Caco-2 (cell line): Measurements from ENCODE around the gene RUSC2. TPM values are rescaled to one million over a fixed set of nuclear protein-coding genes. Genes with fewer than 3 reads are reported as not detected.
"Not testable (repeated sequence)": the region's sequence is repeated elsewhere in the genome, so short reads cannot be mapped to it uniquely, and the experiment has no call there.

ENCODE experiments used
- BruUV-seq: library from RNA; stranded (reverse); fragments of 400-500 nt; replicated peaks from 2 replicates; lab custom pipeline; 2021; lab: Mats Ljungman, UMichigan
- CTCF ChIA-PET: fragments of 300-600 bp; sonication (Branson Sonifier 250); formaldehyde crosslinking; loops from one replicate; lab custom pipeline; 2022; ENCODE audit warnings: antibody characterized with exemption; lab: Charles Lee
- POLR2A ChIA-PET: fragments of 300-600 bp; sonication (Branson Sonifier 250); formaldehyde crosslinking; loops from one replicate; lab custom pipeline; 2022; ENCODE audit warnings: antibody characterized with exemption; lab: Charles Lee
- DNase-seq, 2 experiments: peaks; one replicate each; pipeline versions ENCODE4 v3.0.0 to v3.0.0-alpha.2; 2020 to 2022
- H3K27me3 ChIP-seq: replicated peaks from 2 replicates; pipeline ENCODE4 v1.6.0; 2011; ENCODE audit warnings: low read length; ENCODE audit not compliant: control insufficient read depth, insufficient read depth
- H3K36me3 ChIP-seq: 2 replicates; pipeline ENCODE4 v1.5.1; 2011; ENCODE audit warnings: low read length; ENCODE audit not compliant: control insufficient read depth, insufficient read depth
- H3K4me1 ChIP-seq: fragments of 250-450 bp; sonication (Bioruptor Pico); 2 replicates; pipeline ENCODE4 v1.5.1; 2020; ENCODE audit warnings: mild to moderate bottlenecking
- H3K4me3 ChIP-seq: 2 replicates; pipeline ENCODE4 v1.5.1; 2011; ENCODE audit warnings: low read depth, mild to moderate bottlenecking, control low read depth, low read length
- H3K9me3 ChIP-seq: fragments of 250-450 bp; sonication (Bioruptor Pico); 2 replicates; pipeline ENCODE4 v1.5.1; 2020; ENCODE audit warnings: mild to moderate bottlenecking, moderate library complexity
- H3K27ac Mint-ChIP-seq: one replicate; pipeline ENCODE4 v1.8.0; 2022; ENCODE audit warnings: mixed read lengths; ENCODE audit not compliant: unreplicated experiment
- H3K27me3 Mint-ChIP-seq: one replicate; pipeline ENCODE4 v1.8.0; 2022; ENCODE audit warnings: mixed read lengths; ENCODE audit not compliant: insufficient read depth, unreplicated experiment
- H3K36me3 Mint-ChIP-seq: one replicate; pipeline ENCODE4 v1.8.0; 2022; ENCODE audit warnings: mild to moderate bottlenecking, mixed read lengths; ENCODE audit not compliant: insufficient read depth, unreplicated experiment
- H3K4me1 Mint-ChIP-seq: one replicate; pipeline ENCODE4 v1.8.0; 2022; ENCODE audit warnings: low read depth, mixed read lengths; ENCODE audit not compliant: unreplicated experiment
- H3K4me3 Mint-ChIP-seq: one replicate; pipeline ENCODE4 v1.8.0; 2022; ENCODE audit warnings: mild to moderate bottlenecking, moderate library complexity, mixed read lengths; ENCODE audit not compliant: unreplicated experiment
- H3K9me3 Mint-ChIP-seq: one replicate; pipeline ENCODE4 v1.8.0; 2022; ENCODE audit warnings: mixed read lengths; ENCODE audit not compliant: unreplicated experiment
- intact Hi-C: fragments of 100-400 bp; cut with micrococcal nuclease; formaldehyde crosslinking; loops from one replicate; pipeline ENCODE4 v1.10.0; 2022; ENCODE audit not compliant: unreplicated experiment
- total RNA-seq: library from RNA; stranded (reverse); gene quantifications from 2 replicates; pipeline ENCODE4 v1.2.3, GENCODE V29; 2022
- TF ChIP-seq, protein P1 (sequence below), 2 experiments: fragments of 200-600 bp in 1 of 2; IDR thresholded peaks; 1 replicate in 1 of 2; 2 replicates in 1 of 2; pipeline versions ENCODE4 v1.5.1 to v1.8.0; 2011 to 2022; ENCODE audit warnings: antibody characterized with exemption in 1 of 2, control low read depth in 1 of 2, inconsistent platforms in 1 of 2, low read depth in 1 of 2, low read length in 1 of 2, mild to moderate bottlenecking in 1 of 2, moderate library complexity in 1 of 2; ENCODE audit not compliant: insufficient read depth in 1 of 2, severe bottlenecking in 1 of 2, unreplicated experiment in 1 of 2

Gene RUSC2
- total RNA-seq, 1 experiment from 2014 or later: 13.0 TPM

DNA sequence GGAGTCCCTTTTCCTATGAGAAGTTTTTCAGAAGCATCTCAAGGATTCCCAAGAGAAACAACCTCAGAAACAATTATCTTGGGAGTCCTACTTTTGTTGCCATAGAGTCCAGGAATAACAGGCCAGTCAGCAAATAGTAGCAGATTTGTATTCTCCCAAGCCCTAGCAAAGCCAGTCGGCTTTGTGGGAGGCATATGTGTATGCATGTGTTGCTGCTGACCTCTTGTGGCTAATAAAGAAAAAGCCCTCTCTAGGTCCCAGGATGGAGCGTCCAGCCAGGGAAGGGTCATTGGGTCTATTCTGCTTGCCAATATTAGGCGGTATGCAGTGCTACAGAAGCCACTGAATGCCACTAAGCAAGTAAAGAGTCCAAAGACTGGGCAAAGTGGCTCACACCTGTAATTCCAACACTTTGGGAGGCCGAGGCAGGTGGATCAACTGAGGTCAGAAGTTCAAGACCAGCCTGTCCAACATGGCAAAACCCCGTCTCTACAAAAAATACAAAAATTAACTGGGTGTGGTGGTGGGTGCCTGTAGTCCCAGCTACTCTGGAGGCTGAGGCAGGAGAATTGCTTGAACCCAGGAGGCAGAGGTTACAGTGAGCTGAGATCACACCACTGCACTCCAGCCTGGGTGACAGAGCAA, 12.6 kb upstream of the RUSC2 start:
- H3K9me3 Mint-ChIP-seq, H3K4me1 ChIP-seq: not testable (repeated sequence)

DNA sequence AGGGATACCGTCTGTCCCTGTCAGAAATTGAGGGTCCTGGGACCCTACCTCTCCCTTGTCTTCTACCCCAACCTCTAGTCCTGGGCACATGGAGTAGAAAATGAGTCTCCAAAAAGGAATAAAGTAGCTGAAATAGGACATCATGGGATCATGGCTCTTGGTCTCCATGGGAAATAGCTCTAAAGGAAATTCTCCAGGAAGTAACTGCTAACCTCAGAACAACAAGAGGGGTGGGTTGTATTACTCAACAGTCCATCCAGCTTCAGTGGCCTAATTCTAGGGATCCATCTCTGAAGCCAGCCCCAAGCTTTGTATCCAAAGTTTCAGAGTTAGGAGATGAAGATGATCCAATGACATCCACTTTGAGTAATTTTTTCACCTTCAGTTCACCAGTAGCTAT, 11.0 kb upstream of the RUSC2 start:
- BruUV-seq: no TSS peak
- TF ChIP-seq, protein P1, sequence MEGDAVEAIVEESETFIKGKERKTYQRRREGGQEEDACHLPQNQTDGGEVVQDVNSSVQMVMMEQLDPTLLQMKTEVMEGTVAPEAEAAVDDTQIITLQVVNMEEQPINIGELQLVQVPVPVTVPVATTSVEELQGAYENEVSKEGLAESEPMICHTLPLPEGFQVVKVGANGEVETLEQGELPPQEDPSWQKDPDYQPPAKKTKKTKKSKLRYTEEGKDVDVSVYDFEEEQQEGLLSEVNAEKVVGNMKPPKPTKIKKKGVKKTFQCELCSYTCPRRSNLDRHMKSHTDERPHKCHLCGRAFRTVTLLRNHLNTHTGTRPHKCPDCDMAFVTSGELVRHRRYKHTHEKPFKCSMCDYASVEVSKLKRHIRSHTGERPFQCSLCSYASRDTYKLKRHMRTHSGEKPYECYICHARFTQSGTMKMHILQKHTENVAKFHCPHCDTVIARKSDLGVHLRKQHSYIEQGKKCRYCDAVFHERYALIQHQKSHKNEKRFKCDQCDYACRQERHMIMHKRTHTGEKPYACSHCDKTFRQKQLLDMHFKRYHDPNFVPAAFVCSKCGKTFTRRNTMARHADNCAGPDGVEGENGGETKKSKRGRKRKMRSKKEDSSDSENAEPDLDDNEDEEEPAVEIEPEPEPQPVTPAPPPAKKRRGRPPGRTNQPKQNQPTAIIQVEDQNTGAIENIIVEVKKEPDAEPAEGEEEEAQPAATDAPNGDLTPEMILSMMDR (IDR thresholded peaks at IDR 0.05; ENCODE audit: insufficient read depth in 1 of 2, low read depth in 1 of 2, low read length in 1 of 2, severe bottlenecking in 1 of 2, unreplicated experiment in 1 of 2): no peak
- CTCF ChIA-PET: interaction anchor here (1.0 to 1.6 kb wide), 2 partner anchors 75 to 579 kb away, joined by 3 to 5 read pairs; no protein-coding TSS in a partner anchor
- Mint-ChIP-seq H3K36me3 (no peaks in the 10 kb centered on the region), H3K27ac (no peak overlapping the region), H3K9me3 (no peaks in the 10 kb centered on the region), H3K4me3 (no peak overlapping the region), H3K27me3 (no peaks in the 10 kb centered on the region), H3K4me1 (peaks cover 7% of the 10 kb centered on the region)
- no peaks in the 10 kb centered on the region for H3K36me3 ChIP-seq
- DNase-seq: no peak
- H3K27me3 ChIP-seq: no peaks in the 10 kb centered on the region
- peaks cover 4% of the 10 kb centered on the region; the same call in 1 of the 2 replicates for H3K4me1 ChIP-seq
- H3K4me3 ChIP-seq: no peak overlapping the region
- H3K9me3 ChIP-seq: no peaks in the 10 kb centered on the region
- intact Hi-C loops: no loop called here
- POLR2A ChIA-PET: no interaction called here

More for the DNA sequence above, 12.6 kb upstream of the RUSC2 start:
- H3K4me3 Mint-ChIP-seq, H3K4me3 ChIP-seq, H3K4me1 Mint-ChIP-seq, H3K27me3 ChIP-seq, H3K36me3 Mint-ChIP-seq, H3K36me3 ChIP-seq, H3K27me3 Mint-ChIP-seq, BruUV-seq, POLR2A ChIA-PET, H3K9me3 ChIP-seq: not testable (repeated sequence)
- H3K27ac Mint-ChIP-seq: peak overlapping the region; percentile 24
- peak; percentile 71 to 73 for DNase-seq
- CTCF ChIA-PET: interaction anchor here (0.6 to 1.7 kb wide), 3 partner anchors 218 to 405 kb away, joined by 3 to 5 read pairs (median 5); partner anchors contain the start of gene VCP
- TF ChIP-seq, protein P1 (IDR thresholded peaks at IDR 0.05; ENCODE audit: insufficient read depth in 1 of 2, low read depth in 1 of 2, low read length in 1 of 2, severe bottlenecking in 1 of 2, unreplicated experiment in 1 of 2): peak; percentile 87 to 90
- intact Hi-C loops: loop anchor here (1.0 to 2.0 kb wide), 3 partner anchors 219 to 579 kb away; no protein-coding TSS in a partner anchor

DNA sequence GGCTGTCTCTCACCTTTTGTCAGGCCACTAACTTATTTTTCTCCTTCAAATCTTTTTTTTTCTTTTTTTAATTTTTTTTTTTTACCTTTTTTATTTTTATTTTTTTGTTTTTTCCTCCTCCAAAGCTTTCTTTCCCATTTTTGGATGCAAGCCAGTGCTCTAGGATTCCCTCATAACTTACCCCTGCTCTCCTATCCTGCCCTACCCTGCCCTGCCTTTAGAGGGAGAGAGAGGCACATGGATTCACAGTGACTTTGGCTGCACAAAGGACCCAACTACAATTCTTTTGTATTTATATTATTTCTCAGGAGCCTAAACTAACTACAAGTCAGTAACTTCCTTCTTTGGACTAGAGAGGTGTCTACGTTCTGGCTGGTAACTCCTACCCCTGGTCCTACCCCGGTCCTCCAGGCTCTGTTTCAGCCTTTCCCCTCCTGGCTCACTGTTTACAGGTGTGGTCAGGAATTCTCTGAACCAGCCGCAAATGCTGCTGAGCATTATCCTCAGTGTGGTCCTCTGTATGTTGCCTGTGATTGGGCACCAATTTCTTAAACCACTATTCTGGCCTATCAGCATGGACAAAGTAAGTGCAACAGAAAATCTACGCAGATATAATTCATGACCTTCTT, 8.4 kb upstream of the RUSC2 start:
- POLR2A ChIA-PET: interaction anchor here (0.6 kb wide), 1 partner anchor 57 kb away, joined by 4 read pairs; no protein-coding TSS in a partner anchor

More for the DNA sequence above, 8.4 kb upstream of the RUSC2 start:
- no peaks in the 10 kb centered on the region for H3K27me3 Mint-ChIP-seq
- Histone ChIP-seq H3K4me3 (no peak overlapping the region), H3K36me3 (no peaks in the 10 kb centered on the region), H3K4me1 (peaks cover 4% of the 10 kb centered on the region; the same call in 1 of the 2 replicates), H3K27me3 (no peaks in the 10 kb centered on the region), H3K9me3 (no peaks in the 10 kb centered on the region)
- intact Hi-C loops: loop anchor here (1.0 to 10.0 kb wide), 2 partner anchors 73 to 253 kb away; partner anchors contain the start of genes CREB3 and TLN1
- no peaks in the 10 kb centered on the region for H3K9me3 Mint-ChIP-seq
- H3K4me1 Mint-ChIP-seq: peaks cover 4% of the 10 kb centered on the region
- no TSS peak for BruUV-seq
- H3K4me3 Mint-ChIP-seq: no peak overlapping the region
- TF ChIP-seq, protein P1 (IDR thresholded peaks at IDR 0.05; ENCODE audit: insufficient read depth in 1 of 2, low read depth in 1 of 2, low read length in 1 of 2, severe bottlenecking in 1 of 2, unreplicated experiment in 1 of 2): peak; percentile 41 to 86
- H3K36me3 Mint-ChIP-seq: no peaks in the 10 kb centered on the region
- H3K27ac Mint-ChIP-seq: no peak overlapping the region
- CTCF ChIA-PET: interaction anchor here (0.6 to 1.4 kb wide), 4 partner anchors 9 to 353 kb away, joined by 3 to 4 read pairs (median 4); no protein-coding TSS in a partner anchor
- peak; percentile 55 to 62 for DNase-seq
